Measurements from ENCODE around the gene SLC43A3. TPM values are rescaled to one million over a fixed set of nuclear protein-coding genes. Genes with fewer than 3 reads are reported as not detected.

SLC43A3 gene
- total and polyA plus RNA-seq, 9 donors = 17.0 to 69.3 (median 36.3) TPM

GRCh38 chr11:57421805-57422204 is 5.1 kb downstream of the SLC43A3 start:
- Histone ChIP-seq H3K27me3 (no peaks in the 10 kb centered on the region), H3K9me3 (no peaks in the 10 kb centered on the region), H3K4me1 (ENCODE audit: insufficient read depth) (peaks cover 17% of the 10 kb centered on the region), H3K36me3 (no peaks in the 10 kb centered on the region), H3K27ac (no peak overlapping the region), H3K4me3 (no peak overlapping the region)
- intact Hi-C loops (cut with DNase I) = loop anchor here in 2 of 4 donors (5.0 to 10.0 kb wide), 2 partner anchors 85 to 87 kb away; partner anchors contain the start of genes P2RX3 (in 2 of the 2) and SSRP1 (in 2 of the 2)
- DNase-seq = no peak
- TF ChIP-seq POLR2A (IDR thresholded peaks at IDR 0.05) = no peak
- no peak for TF ChIP-seq EP300 (IDR thresholded peaks at IDR 0.05)
- TF ChIP-seq CTCF (IDR thresholded peaks at IDR 0.05) = no peak

GRCh38 chr11:57421066-57421465 is 5.9 kb downstream of the SLC43A3 start:
- Histone ChIP-seq H3K36me3 (no peaks in the 10 kb centered on the region), H3K4me3 (no peak overlapping the region), H3K4me1 (ENCODE audit: insufficient read depth) (peaks cover 13% of the 10 kb centered on the region), H3K27me3 (no peaks in the 10 kb centered on the region), H3K9me3 (no peaks in the 10 kb centered on the region), H3K27ac (no peak overlapping the region)
- intact Hi-C loops (cut with DNase I) = loop anchor here in 2 of 4 donors (5.0 to 10.0 kb wide), 2 partner anchors 84 to 86 kb away; partner anchors contain the start of genes P2RX3 (in 2 of the 2) and SSRP1 (in 2 of the 2)
- 88 to 94% (median 90%) methylated on average over 4 of the region's 4 CpGs for WGBS, 3 donors
- DNase-seq = no peak
- no peak for TF ChIP-seq EP300 (IDR thresholded peaks at IDR 0.05)

- TF ChIP-seq EP300 (IDR thresholded peaks at IDR 0.05) = no peak
- TF ChIP-seq CTCF (IDR thresholded peaks at IDR 0.05) = no peak
- TF ChIP-seq POLR2A (IDR thresholded peaks at IDR 0.05) = no peak
- intact Hi-C loops (cut with DNase I) = no loop called here
- no peaks in the 10 kb centered on the region for H3K9me3 ChIP-seq
- H3K4me1 ChIP-seq (ENCODE audit: insufficient read depth) = peaks cover 2% of the 10 kb centered on the region
- H3K36me3 ChIP-seq = no peaks in the 10 kb centered on the region
- no peak for DNase-seq
- no peak overlapping the region for H3K27ac ChIP-seq
- WGBS, 3 donors = 85 to 91% (median 90%) methylated on average over 3 of the region's 3 CpGs
- no peak overlapping the region for H3K4me3 ChIP-seq
- no peaks in the 10 kb centered on the region for H3K27me3 ChIP-seq
Observed at GRCh38 chr11:57419146-57419545, 7.8 kb downstream of the SLC43A3 start.

- intact Hi-C loops (cut with DNase I) = no loop called here
- no peak for TF ChIP-seq EP300 (IDR thresholded peaks at IDR 0.05)
- TF ChIP-seq POLR2A (IDR thresholded peaks at IDR 0.05) = no peak
- TF ChIP-seq CTCF (IDR thresholded peaks at IDR 0.05) = no peak
- Histone ChIP-seq H3K4me1 (ENCODE audit: insufficient read depth) (no peaks in the 10 kb centered on the region), H3K27me3 (no peaks in the 10 kb centered on the region), H3K9me3 (no peaks in the 10 kb centered on the region), H3K36me3 (no peaks in the 10 kb centered on the region), H3K27ac (no peak overlapping the region), H3K4me3 (no peak overlapping the region)
- no peak for DNase-seq
Observed at GRCh38 chr11:57418131-57418530, 8.8 kb downstream of the SLC43A3 start.

GRCh38 chr11:57417056-57417455 is 9.9 kb downstream of the SLC43A3 start:
- intact Hi-C loops (cut with DNase I) = no loop called here
- H3K4me3 ChIP-seq = no peak overlapping the region
- no peaks in the 10 kb centered on the region for H3K4me1 ChIP-seq (ENCODE audit: insufficient read depth)
- TF ChIP-seq POLR2A (IDR thresholded peaks at IDR 0.05) (no peak), EP300 (IDR thresholded peaks at IDR 0.05) (no peak), CTCF (IDR thresholded peaks at IDR 0.05) (no peak)
- no peak overlapping the region for H3K27ac ChIP-seq
- WGBS, 3 donors = 20 to 48% (median 31%) methylated on average over 4 of the region's 4 CpGs
- H3K27me3 ChIP-seq = no peaks in the 10 kb centered on the region
- no peak for DNase-seq
- no peaks in the 10 kb centered on the region for H3K9me3 ChIP-seq
- H3K36me3 ChIP-seq = no peaks in the 10 kb centered on the region

Data from ovary (tissue), 9 donors.